Right ventricle myocardium inferior (tissue), 1 donor: ENCODE results near the gene ZFAND2B. TPM values are rescaled to one million over a fixed set of nuclear protein-coding genes. Genes with fewer than 3 reads are reported as not detected.
"Not testable (repeated sequence)": the region's sequence is repeated elsewhere in the genome, so short reads cannot be mapped to it uniquely, and the experiment has no call there.

Experiments used
- ATAC-seq: fragments of 200-7000 bp; cut with Tn5 transposase; one replicate; pipeline ENCODE4 v1.9.1; 2020; ENCODE audit warnings: mild to moderate bottlenecking, moderate library complexity
- DNase-seq: peaks from one replicate; pipeline ENCODE4 v3.0.0; 2021; ENCODE audit errors: missing footprints
- intact Hi-C: fragments of 100-400 bp; cut with DNase I; formaldehyde crosslinking; loops from one replicate; pipeline ENCODE4 v1.11.0; 2022
- total RNA-seq: library from RNA; stranded (reverse); fragmentation: NEBNext Ultra II Directional; extraction: Animal tissue kit (Norgen Biotek cat#: 25700); gene quantifications from one replicate; pipeline ENCODE4 v1.2.1, GENCODE V29; 2021
- donor health status: DM: no; HTN: yes; CAD: no; lungs with severe emphysema.

The ZFAND2B gene
- total RNA-seq, 1 donor from 2014 or later, result 24.3 TPM

- no peak for DNase-seq
- no peak for ATAC-seq
- intact Hi-C loops, result no loop called here
These were observed 38.2 kb downstream of the ZFAND2B start for GRCh38 chr2:219244789-219245147.

GRCh38 chr2:219245148-219245898 is 38.7 kb downstream of the ZFAND2B start, which contains the start of the genes GLB1L and STK16:
TSS of gene GLB1L (minus strand) at chr2:219245444. CDS start at chr2:219243573, 1,871 bp downstream.
TSS of gene STK16 (plus strand) at chr2:219245479. CDS start at chr2:219246000, 521 bp downstream.
- ATAC-seq (peak; percentile 93), DNase-seq (peak; percentile 96)
- intact Hi-C loops, result no loop called here

GRCh38 chr2:219245899-219246230 is 39.3 kb downstream of the ZFAND2B start:
- DNase-seq (no peak), ATAC-seq (no peak)
- intact Hi-C loops, result no loop called here

- no peak for DNase-seq
- intact Hi-C loops, result no loop called here
- no peak for ATAC-seq
These were observed 40.0 kb downstream of the ZFAND2B start for GRCh38 chr2:219246559-219246958.

- intact Hi-C loops, result no loop called here
- DNase-seq (no peak), ATAC-seq (no peak)
These were observed 41.4 kb downstream of the ZFAND2B start for GRCh38 chr2:219247678-219248642.

- DNase-seq (no peak), ATAC-seq (no peak)
- intact Hi-C loops, result no loop called here
These were observed 42.2 kb downstream of the ZFAND2B start for GRCh38 chr2:219248845-219249202.

- DNase-seq (peak; percentile 80), ATAC-seq (peak; percentile 43)
- intact Hi-C loops, result no loop called here
These were observed 42.8 kb downstream of the ZFAND2B start for GRCh38 chr2:219249203-219249980.

GRCh38 chr2:219250049-219250781 is 43.6 kb downstream of the ZFAND2B start:
- DNase-seq (no peak), ATAC-seq (no peak)
- intact Hi-C loops, result no loop called here

GRCh38 chr2:219251656-219252055 is 45.1 kb downstream of the ZFAND2B start:
- no peak for ATAC-seq

GRCh38 chr2:219252084-219252483 is 45.5 kb downstream of the ZFAND2B start:
- intact Hi-C loops, result loop anchor here (2.0 kb wide), 2 partner anchors 43 to 75 kb away; partner anchors contain the start of gene CNPPD1
- DNase-seq (no peak), ATAC-seq (no peak)

More at GRCh38 chr2:219251656-219252055, 45.1 kb downstream of the ZFAND2B start:
- DNase-seq, result no peak
- intact Hi-C loops, result loop anchor here (2.0 kb wide), 2 partner anchors 43 to 75 kb away; partner anchors contain the start of gene CNPPD1

GRCh38 chr2:219252570-219252899 is 46.0 kb downstream of the ZFAND2B start:
- no peak for DNase-seq
- no peak for ATAC-seq
- intact Hi-C loops, result loop anchor here (2.0 kb wide), 2 partner anchors 42 to 76 kb away; partner anchors contain the start of gene CNPPD1

GRCh38 chr2:219252900-219253752 is 46.5 kb downstream of the ZFAND2B start, which contains the start of gene TUBA4B:
TSS of gene TUBA4B (plus strand) at chr2:219253243. CDS start at chr2:219253408, 165 bp downstream.
- intact Hi-C loops, result loop anchor here (2.0 kb wide), 2 partner anchors 42 to 76 kb away; partner anchors contain the start of gene CNPPD1
- ATAC-seq (peak; percentile 38), DNase-seq (no peak)

- intact Hi-C loops, result loop anchor here (2.0 kb wide), 3 partner anchors 23 to 77 kb away; partner anchors contain the start of gene CNPPD1
- DNase-seq (peak; percentile 95), ATAC-seq (peak; percentile 92)
These were observed 47.4 kb downstream of the ZFAND2B start, which contains the start of gene TUBA4A for GRCh38 chr2:219253753-219254589. TSS of gene TUBA4A (minus strand) at chr2:219253918. CDS start at chr2:219253858, 60 bp downstream.

- intact Hi-C loops, result loop anchor here (2.0 kb wide), 1 partner anchor 22 kb away; no protein-coding TSS in a partner anchor
- ATAC-seq, result peak; percentile 5
- no peak for DNase-seq
These were observed 48.1 kb downstream of the ZFAND2B start for GRCh38 chr2:219254590-219255201.

GRCh38 chr2:219258942-219259341 is 52.4 kb downstream of the ZFAND2B start:
- ATAC-seq, DNase-seq, intact Hi-C loops: not testable (repeated sequence)
